Suprapubic skin (tissue), 4 donors: Measurements from ENCODE around the gene CPS1. TPM values are rescaled to one million over a fixed set of nuclear protein-coding genes. Genes with fewer than 3 reads are reported as not detected.

Source experiments
- DNase-seq, 2 donors: peaks; one replicate each; pipeline ENCODE4 v3.0.0-alpha.2; 2019; ENCODE audit warnings: low spot score in 2 of 2
- H3K27ac ChIP-seq: fragments of 200-600 bp; sonication (generic); one replicate; pipeline ENCODE4 v1.5.1; 2019
- H3K27me3 ChIP-seq: fragments of 200-600 bp; sonication (generic); one replicate; pipeline ENCODE4 v1.5.1; 2019
- H3K36me3 ChIP-seq: fragments of 200-600 bp; sonication (generic); one replicate; pipeline ENCODE4 v1.5.1; 2019
- H3K4me1 ChIP-seq: fragments of 200-600 bp; sonication (generic); one replicate; pipeline ENCODE4 v1.5.1; 2019
- H3K4me3 ChIP-seq: fragments of 200-600 bp; sonication (generic); one replicate; pipeline ENCODE4 v1.5.1; 2019; ENCODE audit warnings: mild to moderate bottlenecking
- H3K9me3 ChIP-seq: fragments of 200-600 bp; sonication (generic); one replicate; pipeline ENCODE4 v1.5.1; 2019
- CTCF ChIP-seq, 2 donors: fragments of 200-600 bp in 1 of 2; fragments of 450-650 bp in 1 of 2; sonication (generic) in 1 of 2; IDR thresholded peaks; one replicate each; pipeline ENCODE4 v1.5.1; 2016 to 2019; ENCODE audit warnings: antibody characterized with exemption in 2 of 2, mild to moderate bottlenecking in 1 of 2, moderate library complexity in 1 of 2
- EP300 ChIP-seq: sonication (generic); formaldehyde crosslinking; IDR thresholded peaks from one replicate; pipeline ENCODE4 v1.6.1; 2017; ENCODE audit warnings: antibody characterized with exemption
- POLR2A ChIP-seq, 2 donors: fragments of 450-650 bp; IDR thresholded peaks; one replicate each; pipeline ENCODE4 v1.6.1; 2017; ENCODE audit warnings: antibody characterized with exemption in 2 of 2, mild to moderate bottlenecking in 2 of 2, moderate library complexity in 2 of 2
- POLR2AphosphoS5 ChIP-seq, 3 donors: sonication (generic); formaldehyde crosslinking; IDR thresholded peaks; one replicate each; pipeline ENCODE4 v1.6.1; 2017; ENCODE audit warnings: antibody characterized with exemption in 3 of 3
- WGBS: methylation state at CpG from one replicate; pipeline ENCODE4 v1.1.5; 2018; 5-methylcytosine and 5-hydroxymethylcytosine counted together
- total RNA-seq, 4 donors: library from RNA; depleted of rRNA; stranded (reverse); fragments of >200 nt; gene quantifications; one replicate each; pipeline ENCODE4 v1.1.0, GENCODE V29; 2016

CPS1 gene
- total RNA-seq, 4 donors from 2014 or later, result 3.6 to 7.0 (median 5.5) TPM

- no peak for DNase-seq
- TF ChIP-seq POLR2AphosphoS5 (IDR thresholded peaks at IDR 0.05), result no peak
- no peak for TF ChIP-seq CTCF (IDR thresholded peaks at IDR 0.05)
- no peak for TF ChIP-seq POLR2A (IDR thresholded peaks at IDR 0.05)
- no peak for TF ChIP-seq EP300
- Histone ChIP-seq H3K27ac (no peak overlapping the region), H3K4me3 (no peak overlapping the region), H3K9me3 (no peaks in the 10 kb centered on the region), H3K36me3 (no peaks in the 10 kb centered on the region), H3K4me1 (no peaks in the 10 kb centered on the region), H3K27me3 (no peaks in the 10 kb centered on the region)
- 94% methylated on average over 4 of the region's 4 CpGs for WGBS
Observed at GRCh38 chr2:210523650-210524289, 32.6 kb upstream of the CPS1 start.

- no peak for TF ChIP-seq EP300
- no peak for TF ChIP-seq POLR2AphosphoS5 (IDR thresholded peaks at IDR 0.05)
- TF ChIP-seq CTCF (IDR thresholded peaks at IDR 0.05), result no peak
- TF ChIP-seq POLR2A (IDR thresholded peaks at IDR 0.05), result no peak
- Histone ChIP-seq H3K36me3 (no peaks in the 10 kb centered on the region), H3K4me3 (no peak overlapping the region), H3K27ac (no peak overlapping the region), H3K27me3 (no peaks in the 10 kb centered on the region), H3K4me1 (no peaks in the 10 kb centered on the region), H3K9me3 (no peaks in the 10 kb centered on the region)
- DNase-seq, result no peak
Observed at GRCh38 chr2:210524533-210524932, 31.9 kb upstream of the CPS1 start.

- Histone ChIP-seq H3K27ac (no peak overlapping the region), H3K9me3 (no peaks in the 10 kb centered on the region), H3K36me3 (no peaks in the 10 kb centered on the region), H3K27me3 (no peaks in the 10 kb centered on the region), H3K4me3 (no peak overlapping the region), H3K4me1 (no peaks in the 10 kb centered on the region)
- no peak for DNase-seq
- TF ChIP-seq POLR2AphosphoS5 (IDR thresholded peaks at IDR 0.05) (no peak), EP300 (no peak), CTCF (IDR thresholded peaks at IDR 0.05) (no peak), POLR2A (IDR thresholded peaks at IDR 0.05) (no peak)
Observed at GRCh38 chr2:210527286-210527685, 29.1 kb upstream of the CPS1 start.

GRCh38 chr2:210528716-210529115, 27.7 kb upstream of the CPS1 start:
- no peaks in the 10 kb centered on the region for H3K4me1 ChIP-seq
- DNase-seq, result no peak
- TF ChIP-seq EP300, result no peak
- TF ChIP-seq CTCF (IDR thresholded peaks at IDR 0.05), result no peak
- no peak for TF ChIP-seq POLR2AphosphoS5 (IDR thresholded peaks at IDR 0.05)
- no peak for TF ChIP-seq POLR2A (IDR thresholded peaks at IDR 0.05)
- no peak overlapping the region for H3K4me3 ChIP-seq
- H3K27ac ChIP-seq, result no peak overlapping the region
- no peaks in the 10 kb centered on the region for H3K9me3 ChIP-seq
- H3K36me3 ChIP-seq, result no peaks in the 10 kb centered on the region
- no peaks in the 10 kb centered on the region for H3K27me3 ChIP-seq
- WGBS, result 76% methylated on average over 4 of the region's 4 CpGs

GRCh38 chr2:210531050-210531449, 25.3 kb upstream of the CPS1 start:
- H3K36me3 ChIP-seq, result no peaks in the 10 kb centered on the region
- H3K4me1 ChIP-seq, result no peaks in the 10 kb centered on the region
- no peak overlapping the region for H3K27ac ChIP-seq
- no peak overlapping the region for H3K4me3 ChIP-seq
- no peaks in the 10 kb centered on the region for H3K9me3 ChIP-seq
- H3K27me3 ChIP-seq, result no peaks in the 10 kb centered on the region
- DNase-seq, result no peak
- TF ChIP-seq CTCF (IDR thresholded peaks at IDR 0.05), result no peak
- no peak for TF ChIP-seq POLR2A (IDR thresholded peaks at IDR 0.05)
- no peak for TF ChIP-seq POLR2AphosphoS5 (IDR thresholded peaks at IDR 0.05)
- no peak for TF ChIP-seq EP300
- WGBS, result 66% methylated on average over 5 of the region's 5 CpGs
